Neural cell (in vitro differentiated cells): ENCODE measurements around the gene CAMK1. TPM values are rescaled to one million over a fixed set of nuclear protein-coding genes. Genes with fewer than 3 reads are reported as not detected.
A peak's percentile ranks its signal among the peaks of the same experiment; 100 is the strongest.

Experiments used
- H2AFZ ChIP-seq: fragments of 200-600, 300-800 bp; sonication (generic), shearing (Covaris generic); 2 replicates; pipeline ENCODE4 v1.6.0; 2014; ENCODE audit warnings: low read depth, mild to moderate bottlenecking, antibody characterized with exemption, low read length, moderate library complexity
- H3F3A ChIP-seq: fragments of 200-600 bp; shearing (Covaris generic); 2 replicates; pipeline ENCODE4 v1.6.1; 2016; ENCODE audit warnings: mild to moderate bottlenecking, moderate library complexity, mixed read lengths, antibody characterized with exemption, low read length; ENCODE audit not compliant: insufficient read depth, poor library complexity, severe bottlenecking
- H3K27ac ChIP-seq: fragments of 200-600, 300-800 bp; sonication (generic), shearing (Covaris generic); 2 replicates; pipeline ENCODE4 v1.5.1; 2014; ENCODE audit warnings: mild to moderate bottlenecking, low read length, moderate library complexity
- H3K27me3 ChIP-seq: fragments of 300-800, 200-600 bp; sonication (generic), shearing (Covaris generic); 2 replicates; pipeline ENCODE4 v1.6.0; 2014; ENCODE audit warnings: mild to moderate bottlenecking, low read depth, low read length, moderate library complexity; ENCODE audit not compliant: insufficient read depth
- H3K36me3 ChIP-seq: fragments of 300-800, 200-600 bp; sonication (generic), shearing (Covaris generic); 2 replicates; pipeline ENCODE4 v1.5.1; 2014; ENCODE audit warnings: mild to moderate bottlenecking, antibody characterized with exemption, low read length, moderate library complexity; ENCODE audit not compliant: insufficient read depth
- H3K4me2 ChIP-seq: fragments of 300-800, 200-600 bp; sonication (generic), shearing (Covaris generic); 2 replicates; pipeline ENCODE4 v1.6.0; 2014; ENCODE audit warnings: mild to moderate bottlenecking, low read length
- H3K4me3 ChIP-seq: fragments of 300-800, 200-600 bp; sonication (generic), shearing (Covaris generic); 2 replicates; pipeline ENCODE4 v1.5.1; 2014; ENCODE audit warnings: mild to moderate bottlenecking, low read length, moderate library complexity
- H3K79me2 ChIP-seq: fragments of 200-600 bp; shearing (Covaris generic); replicated peaks from 2 replicates; pipeline ENCODE4 v1.6.0; 2014; ENCODE audit warnings: mild to moderate bottlenecking, low read length, moderate library complexity; ENCODE audit not compliant: insufficient read depth
- H3K9ac ChIP-seq: fragments of 300-800, 200-600 bp; sonication (generic), shearing (Covaris generic); 2 replicates; pipeline ENCODE4 v1.6.1; 2016; ENCODE audit warnings: mild to moderate bottlenecking, low read length, mixed read lengths
- H3K9me2 ChIP-seq: fragments of 200-600 bp; shearing (Covaris generic); 2 replicates; pipeline ENCODE4 v1.6.1; 2016; ENCODE audit warnings: mild to moderate bottlenecking, low read length, mixed read lengths; ENCODE audit not compliant: insufficient read depth
- H3K9me3 ChIP-seq: fragments of 200-600, 300-800 bp; sonication (generic), shearing (Covaris generic); 2 replicates; pipeline ENCODE4 v1.6.1; 2016; ENCODE audit warnings: mild to moderate bottlenecking, mixed run types, low read length, moderate library complexity, mixed read lengths
- H4K20me1 ChIP-seq: fragments of 200-600 bp; shearing (Covaris generic); 2 replicates; pipeline ENCODE4 v1.6.1; 2016; ENCODE audit warnings: mild to moderate bottlenecking, mixed run types; ENCODE audit not compliant: insufficient read depth
- EP300 ChIP-seq: fragments of 450-650 bp; conservative IDR thresholded peaks from 2 replicates; pipeline ENCODE4 v1.6.1; 2014; ENCODE audit warnings: antibody characterized with exemption, mild to moderate bottlenecking, moderate library complexity; ENCODE audit not compliant: poor library complexity, severe bottlenecking
- EZH2 ChIP-seq: fragments of 200-600, 300-800 bp; shearing (Covaris generic), sonication (generic); IDR thresholded peaks from 2 replicates; pipeline ENCODE4 v1.6.1; 2014; ENCODE audit warnings: antibody characterized with exemption, low read length, borderline replicate concordance, mild to moderate bottlenecking; ENCODE audit not compliant: insufficient read depth, poor library complexity, severe bottlenecking
- MXI1 ChIP-seq: fragments of 450-650 bp; conservative IDR thresholded peaks from 2 replicates; pipeline ENCODE4 v1.6.1; 2014; ENCODE audit warnings: antibody characterized with exemption, mild to moderate bottlenecking; ENCODE audit not compliant: poor library complexity, severe bottlenecking
- POLR2AphosphoS5 ChIP-seq: IDR thresholded peaks from 2 replicates; pipeline ENCODE4 v1.6.1; 2012
- RAD21 ChIP-seq: fragments of 450-650 bp; conservative IDR thresholded peaks from 2 replicates; pipeline ENCODE4 v1.6.1; 2014; ENCODE audit warnings: antibody characterized with exemption, mild to moderate bottlenecking, moderate library complexity
- SMC3 ChIP-seq: fragments of 450-650 bp; conservative IDR thresholded peaks from 2 replicates; pipeline ENCODE4 v1.6.1; 2014; ENCODE audit warnings: antibody characterized with exemption, mild to moderate bottlenecking, moderate library complexity; ENCODE audit not compliant: poor library complexity
- TAF1 ChIP-seq: IDR thresholded peaks from 2 replicates; pipeline ENCODE4 v1.6.1; 2012; ENCODE audit warnings: low read depth
- polyA minus RNA-seq: library from RNA; depleted of rRNA, polyadenylated mRNA; stranded (reverse); fragments of >200 nt; gene quantifications from 2 replicates; pipeline ENCODE4 v1.2.3, GENCODE V29; 2014
- polyA plus RNA-seq: library from polyadenylated mRNA; depleted of rRNA; stranded (reverse); fragments of >200 nt; gene quantifications from 2 replicates; pipeline ENCODE4 v1.2.3, GENCODE V29; 2014
- TF ChIP-seq, protein P1 (sequence below): fragments of 450-650 bp; IDR thresholded peaks from 2 replicates; pipeline ENCODE4 v1.5.1; 2014; ENCODE audit warnings: antibody characterized with exemption, mild to moderate bottlenecking, moderate library complexity; ENCODE audit not compliant: poor library complexity, severe bottlenecking
- TF ChIP-seq, protein P2 (sequence below): IDR thresholded peaks from 2 replicates; pipeline ENCODE4 v1.6.1; 2012; ENCODE audit warnings: borderline replicate concordance

Gene CAMK1
- polyA plus RNA-seq (18.7 and 21.3 TPM in 2 replicates), polyA minus RNA-seq (6.1 and 12.4 TPM in 2 replicates)

DNA sequence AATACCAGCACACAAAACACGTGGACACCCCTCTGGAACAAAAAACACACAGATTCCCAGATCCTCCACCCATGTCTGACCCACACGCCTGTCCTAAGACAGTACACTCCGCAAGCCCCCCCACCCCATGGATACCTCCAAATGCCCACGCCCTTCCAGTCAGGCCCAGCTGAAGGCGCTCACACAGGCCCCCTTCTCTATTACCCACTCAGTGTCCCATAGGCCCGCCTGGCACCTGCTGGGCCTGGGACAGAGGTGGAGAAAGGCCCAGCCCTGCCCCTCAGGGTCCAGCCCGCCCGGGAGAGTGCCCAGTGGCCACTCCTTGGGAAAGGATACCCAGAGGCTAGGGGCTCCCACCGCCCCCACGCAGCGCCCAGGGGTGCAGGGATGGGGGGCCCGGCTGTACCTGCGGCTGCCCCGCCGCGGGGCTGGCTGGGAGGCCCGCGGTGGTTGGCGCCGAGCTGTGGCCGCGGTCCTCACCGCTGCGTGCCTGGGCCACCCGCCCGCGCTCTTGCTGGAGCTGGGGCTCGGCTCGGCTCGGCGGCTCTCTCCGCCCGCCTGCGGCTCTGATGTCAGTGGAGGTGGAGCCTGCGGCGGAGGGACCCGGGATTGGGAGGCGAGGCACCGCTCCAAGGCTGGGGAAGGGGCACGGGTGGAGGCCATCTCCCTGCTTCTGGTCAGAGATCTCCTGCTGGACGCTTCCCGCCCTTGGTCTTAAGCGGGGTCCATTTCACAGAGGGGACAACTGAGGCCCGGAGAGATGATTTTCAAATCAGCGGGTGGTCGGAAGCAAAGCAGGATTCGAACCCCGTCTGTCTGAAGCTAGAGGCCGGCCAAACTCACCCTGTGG lies at the start of gene CAMK1:
Gene CAMK1 (minus strand): TSS at position 522 of the 850 bp plus-strand sequence. CDS start 2,198 bp downstream, outside the sequence.
- Histone ChIP-seq H3K4me3 (peak within 1 kb of the TSS; percentile 61), H3K9me2 (no peaks in the 10 kb centered on the region), H3K4me2 (no peak within 1 kb of the TSS), H3K27ac (no peak within 1 kb of the TSS), H2AFZ (no peak within 1 kb of the TSS), H3K79me2 (no peaks in the 10 kb centered on the region), H4K20me1 (no peaks in the 10 kb centered on the region), H3K27me3 (no peaks in the 10 kb centered on the region), H3K9ac (peak within 1 kb of the TSS; percentile 53), H3K9me3 (no peaks in the 10 kb centered on the region), H3K36me3 (no peaks in the 10 kb centered on the region), H3F3A (no peaks in the 10 kb centered on the region)
- TF ChIP-seq EP300 (no peak), SMC3 (no peak), EZH2 (no peak), POLR2AphosphoS5 (no peak), RAD21 (no peak), MXI1 (no peak), TAF1 (no peak)
- TF ChIP-seq, protein P1, sequence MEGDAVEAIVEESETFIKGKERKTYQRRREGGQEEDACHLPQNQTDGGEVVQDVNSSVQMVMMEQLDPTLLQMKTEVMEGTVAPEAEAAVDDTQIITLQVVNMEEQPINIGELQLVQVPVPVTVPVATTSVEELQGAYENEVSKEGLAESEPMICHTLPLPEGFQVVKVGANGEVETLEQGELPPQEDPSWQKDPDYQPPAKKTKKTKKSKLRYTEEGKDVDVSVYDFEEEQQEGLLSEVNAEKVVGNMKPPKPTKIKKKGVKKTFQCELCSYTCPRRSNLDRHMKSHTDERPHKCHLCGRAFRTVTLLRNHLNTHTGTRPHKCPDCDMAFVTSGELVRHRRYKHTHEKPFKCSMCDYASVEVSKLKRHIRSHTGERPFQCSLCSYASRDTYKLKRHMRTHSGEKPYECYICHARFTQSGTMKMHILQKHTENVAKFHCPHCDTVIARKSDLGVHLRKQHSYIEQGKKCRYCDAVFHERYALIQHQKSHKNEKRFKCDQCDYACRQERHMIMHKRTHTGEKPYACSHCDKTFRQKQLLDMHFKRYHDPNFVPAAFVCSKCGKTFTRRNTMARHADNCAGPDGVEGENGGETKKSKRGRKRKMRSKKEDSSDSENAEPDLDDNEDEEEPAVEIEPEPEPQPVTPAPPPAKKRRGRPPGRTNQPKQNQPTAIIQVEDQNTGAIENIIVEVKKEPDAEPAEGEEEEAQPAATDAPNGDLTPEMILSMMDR, result no peak
- TF ChIP-seq, protein P2, sequence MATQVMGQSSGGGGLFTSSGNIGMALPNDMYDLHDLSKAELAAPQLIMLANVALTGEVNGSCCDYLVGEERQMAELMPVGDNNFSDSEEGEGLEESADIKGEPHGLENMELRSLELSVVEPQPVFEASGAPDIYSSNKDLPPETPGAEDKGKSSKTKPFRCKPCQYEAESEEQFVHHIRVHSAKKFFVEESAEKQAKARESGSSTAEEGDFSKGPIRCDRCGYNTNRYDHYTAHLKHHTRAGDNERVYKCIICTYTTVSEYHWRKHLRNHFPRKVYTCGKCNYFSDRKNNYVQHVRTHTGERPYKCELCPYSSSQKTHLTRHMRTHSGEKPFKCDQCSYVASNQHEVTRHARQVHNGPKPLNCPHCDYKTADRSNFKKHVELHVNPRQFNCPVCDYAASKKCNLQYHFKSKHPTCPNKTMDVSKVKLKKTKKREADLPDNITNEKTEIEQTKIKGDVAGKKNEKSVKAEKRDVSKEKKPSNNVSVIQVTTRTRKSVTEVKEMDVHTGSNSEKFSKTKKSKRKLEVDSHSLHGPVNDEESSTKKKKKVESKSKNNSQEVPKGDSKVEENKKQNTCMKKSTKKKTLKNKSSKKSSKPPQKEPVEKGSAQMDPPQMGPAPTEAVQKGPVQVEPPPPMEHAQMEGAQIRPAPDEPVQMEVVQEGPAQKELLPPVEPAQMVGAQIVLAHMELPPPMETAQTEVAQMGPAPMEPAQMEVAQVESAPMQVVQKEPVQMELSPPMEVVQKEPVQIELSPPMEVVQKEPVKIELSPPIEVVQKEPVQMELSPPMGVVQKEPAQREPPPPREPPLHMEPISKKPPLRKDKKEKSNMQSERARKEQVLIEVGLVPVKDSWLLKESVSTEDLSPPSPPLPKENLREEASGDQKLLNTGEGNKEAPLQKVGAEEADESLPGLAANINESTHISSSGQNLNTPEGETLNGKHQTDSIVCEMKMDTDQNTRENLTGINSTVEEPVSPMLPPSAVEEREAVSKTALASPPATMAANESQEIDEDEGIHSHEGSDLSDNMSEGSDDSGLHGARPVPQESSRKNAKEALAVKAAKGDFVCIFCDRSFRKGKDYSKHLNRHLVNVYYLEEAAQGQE, result no peak

DNA sequence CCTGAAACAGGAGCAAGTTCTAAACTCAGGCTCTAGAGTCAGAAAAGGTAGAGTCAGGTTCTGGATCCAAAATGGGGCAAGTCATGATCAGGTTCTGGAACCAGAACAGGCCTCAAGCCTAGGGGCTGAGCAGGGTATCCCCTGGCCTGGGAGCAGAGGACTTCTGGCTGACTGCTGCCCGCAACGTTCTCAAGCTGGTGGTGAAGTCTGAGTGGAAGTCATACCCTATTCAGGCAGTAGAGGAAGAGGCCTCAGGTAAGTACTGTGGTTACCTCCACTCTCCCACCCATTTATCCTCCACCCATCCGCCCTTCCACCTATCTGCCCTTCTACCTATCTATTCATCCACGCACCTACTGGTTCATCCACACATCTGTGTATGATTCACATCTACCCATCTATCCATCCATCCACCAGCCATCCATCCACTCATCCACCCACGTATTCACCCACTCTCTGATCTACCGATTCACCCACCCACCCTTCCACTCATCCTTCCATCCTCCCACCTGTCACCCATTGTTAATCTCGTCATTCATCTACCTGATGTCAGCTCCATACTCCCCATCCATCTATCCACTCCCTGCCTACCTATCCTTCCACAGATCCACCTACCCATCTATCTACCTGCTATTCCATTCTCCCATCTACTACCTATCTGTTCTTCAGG lies 49.1 kb upstream of the CAMK1 start:
- Histone ChIP-seq H3K4me3 (no peak overlapping the region), H3K9me3 (no peaks in the 10 kb centered on the region), H3K27me3 (no peaks in the 10 kb centered on the region), H3K4me2 (no peak overlapping the region), H3K79me2 (no peaks in the 10 kb centered on the region), H3F3A (no peaks in the 10 kb centered on the region), H3K27ac (no peak overlapping the region), H3K36me3 (no peaks in the 10 kb centered on the region), H4K20me1 (no peaks in the 10 kb centered on the region), H3K9me2 (no peaks in the 10 kb centered on the region), H3K9ac (no peak overlapping the region), H2AFZ (no peak overlapping the region)
- TF ChIP-seq POLR2AphosphoS5 (no peak), SMC3 (no peak), MXI1 (no peak), TAF1 (no peak), RAD21 (no peak), EP300 (no peak), EZH2 (no peak)
- TF ChIP-seq, protein P1, result no peak
- TF ChIP-seq, protein P2, result no peak
